Activated T-helper 9 cell treated with anti-CD3 and anti-CD28 coated beads, Interleukin-2, amount 50 U/mL, for 16 hours (primary cell): ENCODE measurements around the gene ATRNL1.
"Not testable (repeated sequence)": the region's sequence is repeated elsewhere in the genome, so short reads cannot be mapped to it uniquely, and the experiment has no call there.

Experiments used
- DNase-seq: peaks from one replicate; pipeline ENCODE4 v3.0.0-alpha.2; 2020; ENCODE audit warnings: low read depth

ATRNL1 gene

DNA sequence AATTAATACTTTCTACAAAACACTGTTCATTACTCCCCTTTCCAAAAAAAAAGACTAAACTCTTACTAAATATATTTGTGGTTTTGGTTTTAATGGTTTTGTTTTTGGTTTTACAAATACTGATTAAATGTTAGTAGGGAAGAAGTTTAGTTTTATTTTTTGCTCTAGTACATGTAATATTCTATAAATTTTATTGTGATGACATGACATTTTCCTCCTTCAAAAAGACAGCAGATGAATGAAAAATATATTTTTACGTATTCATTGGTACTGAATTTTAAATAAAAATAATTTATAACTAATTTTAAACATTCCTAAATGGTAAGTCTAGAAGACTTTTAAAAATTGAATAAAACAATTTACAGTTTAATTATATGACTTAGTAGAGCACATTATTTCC lies 667.0 kb downstream of the ATRNL1 start:
- no peak for DNase-seq

- no peak for DNase-seq
Observed at GRCh38 chr10:115761166-115761565, 668.0 kb downstream of the ATRNL1 start.

DNA sequence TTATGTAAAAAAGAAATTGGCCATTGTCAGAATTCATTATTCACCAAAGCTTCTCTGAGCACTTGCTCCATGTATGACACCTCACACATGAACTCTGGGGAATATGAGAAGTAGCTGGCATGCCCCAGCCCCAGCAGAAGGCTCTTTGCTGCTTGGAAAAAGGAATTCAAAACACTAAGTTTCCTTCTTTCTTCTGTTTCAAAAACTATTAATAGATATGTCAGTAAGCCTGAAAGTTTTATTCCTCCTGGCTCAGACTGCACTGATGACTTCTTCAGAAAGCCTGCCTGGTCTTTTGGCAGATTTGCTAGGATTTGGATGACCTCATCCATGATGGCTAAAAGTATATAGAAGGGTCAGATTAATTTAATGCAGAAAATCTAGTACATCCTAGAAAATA lies 668.9 kb downstream of the ATRNL1 start:
- DNase-seq, result no peak

DNA sequence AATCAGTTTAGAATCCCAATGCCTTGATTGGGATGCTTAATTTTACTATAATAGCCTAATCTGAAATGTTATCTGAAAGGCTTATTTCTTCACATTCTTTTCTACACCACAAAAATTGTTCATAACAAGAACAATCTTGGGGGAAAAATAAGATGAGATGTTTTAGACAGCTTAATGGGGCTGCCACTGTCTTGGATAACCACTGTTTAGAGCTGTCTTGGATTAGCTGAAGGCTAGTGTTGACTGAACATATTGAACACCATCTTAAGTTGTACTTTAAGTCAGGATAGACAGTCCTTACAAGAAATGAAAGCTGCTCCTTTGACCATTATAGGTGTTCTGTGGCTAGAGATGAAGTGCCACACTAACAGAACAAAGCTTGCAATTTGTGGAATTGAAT lies 678.6 kb downstream of the ATRNL1 start:
- DNase-seq, result no peak

DNA sequence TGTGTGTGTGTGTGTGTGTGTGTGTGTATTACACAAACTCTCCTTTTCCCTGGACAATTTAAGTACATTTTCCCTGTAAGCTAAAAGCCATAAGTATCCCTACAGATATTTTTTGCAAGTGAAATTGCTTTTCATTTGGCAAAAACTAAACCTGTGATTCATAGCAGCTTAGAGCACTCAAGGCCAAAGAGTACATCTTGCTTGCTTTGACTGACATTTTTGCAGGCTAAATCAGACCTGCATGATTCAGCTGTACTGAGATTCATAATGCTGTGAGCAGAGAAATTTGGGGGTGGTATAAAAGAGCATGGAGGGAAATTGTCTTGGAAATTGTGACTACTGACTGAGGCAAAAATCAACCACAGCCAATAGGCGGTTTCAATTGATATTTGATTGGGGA lies 679.4 kb downstream of the ATRNL1 start:
- no peak for DNase-seq

GRCh38 chr10:115773832-115774231 lies 680.7 kb downstream of the ATRNL1 start:
- no peak for DNase-seq

- DNase-seq, result no peak
Observed at GRCh38 chr10:115774721-115775120, 681.6 kb downstream of the ATRNL1 start.

DNA sequence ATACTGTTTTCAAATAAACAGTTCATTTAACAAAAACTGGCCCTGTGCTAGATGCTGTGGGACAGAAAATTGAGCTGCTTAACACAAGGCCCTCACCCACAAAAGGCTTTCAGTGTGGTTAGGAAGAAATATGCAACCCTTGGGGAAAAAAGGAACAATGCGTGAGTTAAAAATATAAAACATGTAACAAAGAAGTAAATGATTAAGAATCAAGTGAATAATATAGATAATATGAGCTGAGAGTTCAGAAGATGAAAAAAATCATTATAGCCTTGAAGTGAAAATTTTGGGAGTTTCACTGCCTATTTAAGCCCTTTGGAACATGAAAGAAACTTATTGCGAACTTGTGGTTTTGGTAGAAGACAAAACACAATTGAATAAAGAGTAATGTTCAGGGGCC lies 684.5 kb downstream of the ATRNL1 start:
- no peak for DNase-seq

DNA sequence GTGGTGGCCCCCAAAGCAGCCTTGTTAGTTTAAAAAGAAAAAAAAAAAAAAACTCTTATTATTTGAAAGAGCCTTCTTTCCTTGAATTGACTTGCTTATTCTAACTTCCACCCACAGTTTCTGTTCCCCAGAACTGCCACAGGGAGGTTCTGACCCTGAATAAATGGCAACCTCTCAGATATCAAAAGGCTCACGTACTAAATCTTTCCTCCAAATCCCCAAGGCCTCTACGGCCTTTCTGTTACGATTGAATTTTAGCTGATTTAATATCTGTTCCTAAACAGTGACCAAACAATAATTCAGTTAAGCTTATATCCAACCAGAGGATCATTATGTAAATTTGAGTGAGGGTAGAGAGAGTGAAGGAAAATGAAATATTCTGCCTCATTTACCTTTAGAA lies 697.1 kb downstream of the ATRNL1 start:
- DNase-seq, result no peak

DNA sequence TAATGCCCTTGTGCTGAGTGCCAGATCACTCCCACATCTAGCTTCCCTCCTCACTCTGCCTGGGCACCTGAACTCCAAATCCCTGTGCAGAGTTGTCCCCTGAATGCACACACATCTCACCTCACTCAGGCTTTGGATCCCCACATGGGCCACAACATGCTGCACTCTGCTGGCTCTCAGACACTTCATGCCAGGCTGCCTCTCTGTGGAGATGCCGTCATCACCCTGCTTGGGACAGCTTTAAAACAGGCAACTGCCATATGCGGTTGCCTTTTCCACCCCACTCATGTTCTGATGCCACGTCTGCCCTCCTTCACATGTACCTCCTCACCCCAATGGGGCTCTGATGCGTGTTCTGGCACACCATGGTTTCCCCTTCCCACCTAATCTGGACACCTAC lies 702.8 kb downstream of the ATRNL1 start:
- no peak for DNase-seq

- no peak for DNase-seq
Observed at GRCh38 chr10:115801457-115801856, 708.3 kb downstream of the ATRNL1 start.

- no peak for DNase-seq
Observed at GRCh38 chr10:115801992-115802391, 708.8 kb downstream of the ATRNL1 start.

DNA sequence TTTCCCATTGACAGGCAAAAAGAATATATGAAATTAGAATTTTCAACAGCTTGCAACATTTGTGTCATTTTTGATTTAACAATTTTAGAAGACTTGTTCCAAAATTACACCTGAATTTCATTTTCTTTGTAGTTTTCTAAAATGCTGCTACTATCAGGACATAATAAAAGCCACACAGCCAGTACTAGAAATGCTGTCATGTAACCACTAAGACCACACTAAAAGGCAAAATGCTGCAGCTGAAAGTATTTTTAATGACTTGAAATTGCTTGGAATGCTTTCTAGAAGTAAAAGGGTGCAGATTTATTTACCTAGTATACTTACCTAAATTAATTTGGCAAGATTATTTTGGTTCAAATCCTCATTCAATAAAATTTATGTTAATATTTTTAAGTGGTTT lies 709.7 kb downstream of the ATRNL1 start:
- DNase-seq, result no peak

- no peak for DNase-seq
Observed at GRCh38 chr10:115814542-115814941, 721.4 kb downstream of the ATRNL1 start.

GRCh38 chr10:115818012-115818411 lies 724.8 kb downstream of the ATRNL1 start:
- no peak for DNase-seq

GRCh38 chr10:115826396-115826795 lies 733.2 kb downstream of the ATRNL1 start:
- DNase-seq, result no peak

- DNase-seq, result no peak
Observed at GRCh38 chr10:115827231-115828009, 734.3 kb downstream of the ATRNL1 start.

- not testable (repeated sequence) for DNase-seq
Observed at GRCh38 chr10:115828182-115828581, 735.0 kb downstream of the ATRNL1 start.

DNA sequence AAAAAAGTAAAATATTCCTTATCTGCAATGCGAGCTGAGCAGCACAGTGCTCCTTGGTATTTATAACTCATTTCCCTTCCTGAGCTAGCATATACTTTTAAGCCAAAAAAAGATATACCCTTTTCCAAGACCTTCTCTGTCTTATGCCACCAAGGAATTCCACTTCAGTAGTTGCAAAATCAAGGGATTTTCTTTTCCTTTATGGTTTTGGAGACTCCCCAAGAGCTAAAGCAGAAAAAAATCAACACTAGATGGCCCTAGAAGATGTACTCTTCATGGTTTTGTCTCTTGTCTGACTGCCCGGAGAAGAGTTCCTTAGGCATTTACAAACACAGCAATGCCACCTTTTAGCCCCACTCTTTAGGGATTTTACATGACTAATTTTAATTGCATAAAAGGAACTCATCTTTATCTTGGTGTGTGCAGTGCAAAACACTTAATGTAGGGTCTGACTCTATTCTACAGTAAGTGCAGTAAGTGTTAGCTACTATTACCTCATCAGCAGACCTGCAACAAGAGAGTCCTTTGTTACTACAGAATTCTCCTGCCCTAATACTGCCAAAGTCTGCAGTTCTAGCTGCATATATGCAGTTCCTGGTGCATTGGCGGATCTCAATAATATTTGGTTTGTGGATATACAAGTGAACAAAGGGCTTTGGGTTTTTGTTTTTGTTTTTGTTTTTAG lies 736.5 kb downstream of the ATRNL1 start:
- DNase-seq, result no peak

- no peak for DNase-seq
Observed at GRCh38 chr10:115830265-115830970, 737.3 kb downstream of the ATRNL1 start.

- no peak for DNase-seq
Observed at GRCh38 chr10:115831016-115831415, 737.9 kb downstream of the ATRNL1 start.

DNA sequence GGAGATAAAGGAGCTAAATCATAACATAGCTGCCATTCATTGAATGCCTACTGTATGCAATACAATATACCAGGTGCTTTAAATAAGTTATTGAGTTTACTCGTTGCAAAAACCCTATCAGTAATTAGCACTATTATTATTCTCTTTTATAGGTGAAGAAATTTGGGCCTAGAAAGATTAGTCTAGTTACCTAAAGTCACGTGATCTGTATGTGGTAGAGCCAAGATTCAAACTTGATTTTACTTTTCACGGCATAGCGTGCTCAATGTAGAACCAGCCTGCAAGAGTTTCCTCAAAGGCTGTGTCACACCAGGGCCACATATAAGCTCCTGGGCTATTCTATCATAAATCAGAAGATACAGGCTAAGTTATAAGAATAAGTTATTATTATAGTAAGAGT lies 740.0 kb downstream of the ATRNL1 start:
- DNase-seq, result no peak

DNA sequence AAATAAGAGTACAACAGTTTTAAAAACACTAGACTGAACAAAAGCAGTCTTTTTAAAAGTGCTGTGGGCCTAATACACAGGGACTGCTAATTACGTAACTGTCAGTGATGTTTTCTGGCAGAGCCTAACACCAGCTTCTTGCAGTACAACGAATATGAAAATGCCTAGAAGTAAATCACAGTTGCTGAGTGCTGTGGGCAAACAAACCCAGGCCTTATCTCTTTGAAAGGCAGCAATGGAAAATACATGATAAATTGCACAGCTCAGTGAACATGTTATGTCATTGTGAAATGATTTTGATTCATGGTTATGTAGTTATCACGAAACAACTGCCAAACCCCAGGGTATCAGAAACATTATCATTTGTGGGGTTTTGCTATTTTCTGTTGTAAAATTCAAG lies 751.4 kb downstream of the ATRNL1 start:
- no peak for DNase-seq
